Panc1 (cell line): Measurements from ENCODE around the gene CASP3.

ENCODE experiments used
- SIN3A ChIP-seq: IDR thresholded peaks from 2 replicates; pipeline ENCODE4 v1.6.1; 2012; ENCODE audit warnings: low read depth, mild to moderate bottlenecking, low read length, moderate library complexity, borderline replicate concordance; ENCODE audit not compliant: insufficient read depth
- TF ChIP-seq, protein P1 (sequence below): fragments of 450-650 bp; IDR thresholded peaks from 2 replicates; pipeline ENCODE4 v1.5.1; 2017; ENCODE audit warnings: mild to moderate bottlenecking
- TF ChIP-seq, protein P2 (sequence below), 2 experiments: IDR thresholded peaks; 2 replicates each; pipeline ENCODE4 v1.6.1; 2011 to 2012; ENCODE audit warnings: low read depth in 2 of 2, control low read depth in 1 of 2, low read length in 1 of 2, mild to moderate bottlenecking in 1 of 2, moderate library complexity in 1 of 2; ENCODE audit not compliant: insufficient read depth in 1 of 2

DNA sequence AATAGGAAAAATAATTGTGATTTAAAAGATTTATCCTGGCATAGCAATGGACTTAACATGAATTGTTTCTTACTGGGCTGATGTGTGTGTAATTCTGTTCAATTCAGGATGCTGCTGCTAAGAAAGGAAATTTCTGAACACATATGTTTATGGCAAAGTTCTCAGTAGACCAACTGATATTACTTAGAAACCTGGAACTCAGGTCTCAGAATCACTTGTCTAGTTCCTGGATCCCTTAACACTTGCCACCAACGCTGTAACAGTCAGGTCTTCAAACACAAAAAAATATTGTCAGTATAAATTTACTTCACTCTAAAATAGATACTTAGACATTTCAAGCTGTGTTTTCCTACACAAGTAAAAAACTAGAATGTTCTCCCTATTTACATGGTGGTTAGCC is 5.5 kb downstream of the CASP3 start:
- TF ChIP-seq, protein P1, sequence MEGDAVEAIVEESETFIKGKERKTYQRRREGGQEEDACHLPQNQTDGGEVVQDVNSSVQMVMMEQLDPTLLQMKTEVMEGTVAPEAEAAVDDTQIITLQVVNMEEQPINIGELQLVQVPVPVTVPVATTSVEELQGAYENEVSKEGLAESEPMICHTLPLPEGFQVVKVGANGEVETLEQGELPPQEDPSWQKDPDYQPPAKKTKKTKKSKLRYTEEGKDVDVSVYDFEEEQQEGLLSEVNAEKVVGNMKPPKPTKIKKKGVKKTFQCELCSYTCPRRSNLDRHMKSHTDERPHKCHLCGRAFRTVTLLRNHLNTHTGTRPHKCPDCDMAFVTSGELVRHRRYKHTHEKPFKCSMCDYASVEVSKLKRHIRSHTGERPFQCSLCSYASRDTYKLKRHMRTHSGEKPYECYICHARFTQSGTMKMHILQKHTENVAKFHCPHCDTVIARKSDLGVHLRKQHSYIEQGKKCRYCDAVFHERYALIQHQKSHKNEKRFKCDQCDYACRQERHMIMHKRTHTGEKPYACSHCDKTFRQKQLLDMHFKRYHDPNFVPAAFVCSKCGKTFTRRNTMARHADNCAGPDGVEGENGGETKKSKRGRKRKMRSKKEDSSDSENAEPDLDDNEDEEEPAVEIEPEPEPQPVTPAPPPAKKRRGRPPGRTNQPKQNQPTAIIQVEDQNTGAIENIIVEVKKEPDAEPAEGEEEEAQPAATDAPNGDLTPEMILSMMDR, result no peak
- TF ChIP-seq SIN3A, result no peak
- TF ChIP-seq, protein P2, sequence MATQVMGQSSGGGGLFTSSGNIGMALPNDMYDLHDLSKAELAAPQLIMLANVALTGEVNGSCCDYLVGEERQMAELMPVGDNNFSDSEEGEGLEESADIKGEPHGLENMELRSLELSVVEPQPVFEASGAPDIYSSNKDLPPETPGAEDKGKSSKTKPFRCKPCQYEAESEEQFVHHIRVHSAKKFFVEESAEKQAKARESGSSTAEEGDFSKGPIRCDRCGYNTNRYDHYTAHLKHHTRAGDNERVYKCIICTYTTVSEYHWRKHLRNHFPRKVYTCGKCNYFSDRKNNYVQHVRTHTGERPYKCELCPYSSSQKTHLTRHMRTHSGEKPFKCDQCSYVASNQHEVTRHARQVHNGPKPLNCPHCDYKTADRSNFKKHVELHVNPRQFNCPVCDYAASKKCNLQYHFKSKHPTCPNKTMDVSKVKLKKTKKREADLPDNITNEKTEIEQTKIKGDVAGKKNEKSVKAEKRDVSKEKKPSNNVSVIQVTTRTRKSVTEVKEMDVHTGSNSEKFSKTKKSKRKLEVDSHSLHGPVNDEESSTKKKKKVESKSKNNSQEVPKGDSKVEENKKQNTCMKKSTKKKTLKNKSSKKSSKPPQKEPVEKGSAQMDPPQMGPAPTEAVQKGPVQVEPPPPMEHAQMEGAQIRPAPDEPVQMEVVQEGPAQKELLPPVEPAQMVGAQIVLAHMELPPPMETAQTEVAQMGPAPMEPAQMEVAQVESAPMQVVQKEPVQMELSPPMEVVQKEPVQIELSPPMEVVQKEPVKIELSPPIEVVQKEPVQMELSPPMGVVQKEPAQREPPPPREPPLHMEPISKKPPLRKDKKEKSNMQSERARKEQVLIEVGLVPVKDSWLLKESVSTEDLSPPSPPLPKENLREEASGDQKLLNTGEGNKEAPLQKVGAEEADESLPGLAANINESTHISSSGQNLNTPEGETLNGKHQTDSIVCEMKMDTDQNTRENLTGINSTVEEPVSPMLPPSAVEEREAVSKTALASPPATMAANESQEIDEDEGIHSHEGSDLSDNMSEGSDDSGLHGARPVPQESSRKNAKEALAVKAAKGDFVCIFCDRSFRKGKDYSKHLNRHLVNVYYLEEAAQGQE (IDR thresholded peaks at IDR 0.05; ENCODE audit: insufficient read depth in 1 of 2, low read depth in 2 of 2, low read length in 1 of 2), result no peak
